ENCODE measurements around the gene PDE1A.

- TF ChIP-seq EZH2 (IDR thresholded peaks at IDR 0.05; ENCODE audit: low read depth) (no peak), CTCF (conservative IDR thresholded peaks at IDR 0.05) (no peak)
Measured at GRCh38 chr2:182266909-182267308, 159.9 kb downstream of the PDE1A start.
